HG02973 (cell line): Measurements from ENCODE around the gene WNK2.
"Not testable (repeated sequence)": the region's sequence is repeated elsewhere in the genome, so short reads cannot be mapped to it uniquely, and the experiment has no call there.

Source experiments
- ATAC-seq: cut with Tn5 transposase; IDR thresholded peaks from one replicate; pipeline ENCODE4 v1.9.1; 2021; ENCODE audit warnings: moderate library complexity; ENCODE audit not compliant: unreplicated experiment

The WNK2 gene

GRCh38 chr9:93183663-93184431 is at the start of gene WNK2:
WNK2 (plus strand) TSS chr9:93184139; CDS start chr9:93184930, 791 bp downstream.
- ATAC-seq = no peak

DNA sequence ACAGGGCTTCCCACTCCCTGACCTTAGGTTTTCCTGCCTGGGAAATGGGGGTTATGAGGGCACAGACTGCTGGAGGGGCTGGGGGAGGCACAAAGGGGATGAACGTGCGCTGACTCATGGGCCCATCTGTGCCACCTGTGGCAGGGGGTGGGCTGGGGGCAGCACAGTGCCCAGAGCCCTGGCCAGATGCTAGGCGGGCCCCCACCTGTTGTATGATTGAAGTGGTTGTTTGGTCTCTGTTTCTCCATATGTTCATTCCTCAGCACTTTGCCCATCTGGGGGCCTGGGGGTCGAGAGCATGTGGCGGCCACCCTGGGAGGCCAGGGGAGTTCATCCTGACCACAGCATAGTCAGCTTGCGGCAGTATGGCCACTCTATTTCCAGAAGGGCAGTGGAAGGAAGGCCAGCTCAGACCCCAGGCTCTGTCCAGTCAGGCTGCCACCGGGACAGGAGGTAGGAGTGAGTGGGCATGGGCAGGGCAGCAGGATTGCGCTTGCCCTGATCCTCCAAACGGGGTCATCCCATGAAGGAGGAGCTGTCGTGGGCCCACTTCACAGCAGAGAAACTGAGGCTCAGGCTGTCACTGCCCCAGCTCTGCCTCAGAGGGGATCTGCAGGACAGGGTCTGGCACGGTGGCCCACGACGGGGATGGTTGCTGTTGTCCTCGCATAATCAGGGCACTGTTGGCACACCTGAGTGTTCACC is 49.0 kb upstream of the WNK2 start:
- ATAC-seq = no peak

GRCh38 chr9:93136011-93136440 is 47.9 kb upstream of the WNK2 start:
- no peak for ATAC-seq

GRCh38 chr9:93137362-93137761 is 46.6 kb upstream of the WNK2 start:
- no peak for ATAC-seq

GRCh38 chr9:93138171-93138764 is 45.7 kb upstream of the WNK2 start:
- no peak for ATAC-seq

- ATAC-seq = no peak
These were observed 44.4 kb upstream of the WNK2 start for GRCh38 chr9:93139365-93140182.

GRCh38 chr9:93141771-93142483 is 42.0 kb upstream of the WNK2 start:
- ATAC-seq = no peak

DNA sequence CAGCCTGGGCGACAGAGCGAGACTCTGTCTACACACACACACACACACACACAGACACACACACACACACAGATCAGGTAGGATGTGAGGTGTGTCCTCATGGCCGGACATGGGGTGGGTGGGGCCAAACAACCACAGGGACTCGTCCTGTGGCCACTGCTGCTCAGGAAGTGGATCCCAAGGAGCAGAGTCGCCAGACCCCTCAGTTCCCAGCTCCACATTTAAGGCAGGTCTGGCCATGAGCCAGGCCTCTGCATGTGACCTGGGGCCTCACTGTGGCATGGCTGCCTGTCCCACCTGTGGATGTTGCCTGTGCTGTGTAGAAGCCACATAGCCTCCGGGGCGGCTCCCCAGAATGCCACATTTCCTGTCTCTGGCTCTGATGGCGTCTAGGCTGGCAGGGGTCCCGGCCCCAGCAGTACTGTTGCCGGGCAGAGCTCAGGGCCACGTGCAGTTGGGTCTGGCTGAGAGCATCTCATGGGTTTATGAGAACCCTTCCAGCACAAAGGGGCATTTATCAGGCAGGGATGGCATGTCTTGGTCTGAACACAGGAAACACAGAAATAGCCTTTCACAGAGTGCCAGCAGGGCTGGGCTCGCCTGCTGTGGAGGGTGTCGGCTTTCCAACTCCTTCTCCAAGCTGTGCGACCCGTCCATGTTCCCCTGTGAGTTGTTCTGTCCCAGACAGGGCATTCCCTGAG is 40.0 kb upstream of the WNK2 start:
- ATAC-seq = no peak

- ATAC-seq = not testable (repeated sequence)
These were observed 37.2 kb upstream of the WNK2 start for GRCh38 chr9:93146696-93147095.

GRCh38 chr9:93147632-93148031 is 36.3 kb upstream of the WNK2 start:
- no peak for ATAC-seq

- ATAC-seq = no peak
These were observed 35.2 kb upstream of the WNK2 start for GRCh38 chr9:93148721-93149120.

DNA sequence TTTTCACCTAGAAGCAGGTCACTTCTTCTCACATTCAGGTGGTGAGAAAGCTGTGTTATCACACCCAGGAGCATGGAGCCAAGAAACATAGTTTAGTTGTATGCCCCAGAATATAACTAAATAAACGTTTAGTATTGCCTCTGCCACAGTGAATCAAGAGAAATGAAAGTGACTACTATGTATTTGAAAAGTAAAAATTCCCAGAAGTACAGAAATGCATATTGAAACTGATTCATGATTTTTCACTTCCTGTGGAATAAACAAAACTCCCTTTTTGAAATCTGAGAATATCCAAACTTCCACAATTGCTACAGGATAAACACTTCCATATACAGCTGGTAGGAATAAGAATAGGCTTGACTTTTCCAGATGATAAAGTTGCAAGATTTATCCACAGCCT is 34.6 kb upstream of the WNK2 start:
- ATAC-seq = no peak

- no peak for ATAC-seq
These were observed 32.7 kb upstream of the WNK2 start for GRCh38 chr9:93151097-93151784.

- no peak for ATAC-seq
These were observed 29.5 kb upstream of the WNK2 start for GRCh38 chr9:93154293-93154903.

- ATAC-seq = no peak
These were observed 28.0 kb upstream of the WNK2 start for GRCh38 chr9:93155716-93156474.

DNA sequence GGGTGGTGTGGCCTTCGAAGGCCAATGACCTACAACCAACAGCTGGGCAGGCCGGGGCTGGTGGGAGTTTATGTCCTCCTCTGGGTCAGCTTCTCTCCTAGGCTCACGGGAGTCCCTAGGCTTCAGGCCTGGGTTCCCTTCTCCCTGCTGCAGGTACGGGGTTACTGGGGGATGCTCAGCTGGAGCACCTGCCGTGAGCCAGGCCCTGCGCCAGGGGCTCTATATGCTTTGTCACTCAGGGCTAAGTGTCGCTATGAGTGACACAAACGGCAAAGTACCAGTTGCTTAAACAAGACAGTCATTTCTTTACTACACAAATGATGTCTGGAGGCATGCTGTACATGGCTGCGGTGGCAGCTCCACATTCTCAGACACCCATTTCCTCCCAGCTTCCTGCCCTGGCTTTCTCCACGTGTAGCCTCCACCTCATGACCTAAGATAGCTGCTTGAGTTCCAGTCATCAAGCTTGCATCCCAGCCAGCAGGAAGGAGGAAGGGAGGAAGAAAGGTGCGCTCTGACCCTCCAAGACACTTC is 27.4 kb upstream of the WNK2 start:
- peak; percentile 60 for ATAC-seq

GRCh38 chr9:93159601-93160471 is 24.1 kb upstream of the WNK2 start:
- ATAC-seq = peak; percentile 85
